Body of pancreas (tissue), 4 donors: ENCODE data around the gene NAT8L.

Experiments used
- CTCF ChIP-seq, 7 experiments: fragments of 450-650 bp in 4 of 7; fragments of 200-600 bp in 3 of 7; sonication (generic) in 3 of 7; IDR thresholded peaks; one replicate each; pipeline ENCODE4 v1.5.1; 2016 to 2019; ENCODE audit warnings: antibody characterized with exemption in 7 of 7
- POLR2A ChIP-seq, 3 donors: fragments of 450-650 bp; IDR thresholded peaks; one replicate each; pipeline ENCODE4 v1.6.1; 2016; ENCODE audit warnings: antibody characterized with exemption in 3 of 3, mild to moderate bottlenecking in 2 of 3

DNA sequence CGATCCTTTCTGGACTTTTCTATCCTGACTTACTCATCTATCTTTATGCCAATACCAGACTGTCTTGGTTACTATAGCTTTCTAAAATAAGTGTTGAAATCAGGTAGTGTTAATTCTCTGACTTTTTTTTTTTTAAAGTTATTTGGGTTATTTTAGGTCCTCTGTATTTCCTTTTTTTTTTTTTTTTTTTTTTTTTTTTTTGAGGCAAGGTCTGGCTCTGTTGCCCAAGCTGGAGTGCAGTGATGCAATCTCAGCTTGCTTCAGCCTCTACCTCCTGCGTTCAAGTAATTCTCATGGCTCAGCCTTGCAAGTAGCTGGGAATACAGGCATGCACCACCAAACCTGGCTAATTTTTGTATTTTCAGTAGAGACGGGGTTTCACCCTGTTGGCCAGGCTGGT, 47.5 kb upstream of the NAT8L start:
- TF ChIP-seq CTCF (IDR thresholded peaks at IDR 0.05) (no peak), POLR2A (IDR thresholded peaks at IDR 0.05) (no peak)
